GM15510 (cell line): Measurements from ENCODE around the gene HOXA5.

Experiments
- POLR2A ChIP-seq: IDR thresholded peaks from 3 replicates; pipeline ENCODE4 v1.6.1; 2011; ENCODE audit warnings: borderline replicate concordance; ENCODE audit not compliant: insufficient read length; ENCODE audit errors: extremely low read depth

HOXA5 gene

GRCh38 chr7:27121684-27122076 lies 21.8 kb downstream of the HOXA5 start:
- TF ChIP-seq POLR2A: no peak

DNA sequence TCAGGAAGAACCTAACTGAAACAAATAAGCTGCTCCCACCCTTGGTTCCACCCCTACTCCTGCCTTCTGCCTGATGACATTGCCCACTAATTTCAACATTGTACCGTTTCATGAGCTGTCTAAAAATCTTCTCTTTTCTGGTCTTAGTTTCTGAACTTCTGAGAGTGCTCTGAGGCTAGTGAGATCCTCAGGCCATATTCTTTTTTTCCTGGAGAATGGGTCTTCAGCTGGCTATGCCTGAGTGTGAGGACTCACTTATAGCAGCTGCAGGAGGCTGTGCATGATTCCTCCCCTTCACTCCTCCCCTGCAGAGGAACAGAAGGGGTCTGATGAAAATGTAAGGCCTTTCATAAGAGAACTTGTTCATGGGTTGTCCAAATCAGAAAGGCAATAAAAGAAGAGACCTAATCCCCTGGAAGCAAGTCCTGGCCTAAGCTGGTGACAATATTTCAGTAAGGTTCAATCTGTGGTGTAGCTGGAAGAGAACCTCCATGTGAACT lies 24.0 kb downstream of the HOXA5 start:
- no peak for TF ChIP-seq POLR2A

GRCh38 chr7:27118580-27118979 lies 24.9 kb downstream of the HOXA5 start:
- TF ChIP-seq POLR2A: no peak

GRCh38 chr7:27117887-27118491 lies 25.5 kb downstream of the HOXA5 start:
- no peak for TF ChIP-seq POLR2A

- TF ChIP-seq POLR2A: no peak
Observed at GRCh38 chr7:27116962-27117886, 26.3 kb downstream of the HOXA5 start.

GRCh38 chr7:27116031-27116961 lies 27.2 kb downstream of the HOXA5 start:
- TF ChIP-seq POLR2A: no peak

GRCh38 chr7:27115221-27116026 lies 28.1 kb downstream of the HOXA5 start:
- TF ChIP-seq POLR2A: no peak

GRCh38 chr7:27114881-27115220 lies 28.6 kb downstream of the HOXA5 start:
- no peak for TF ChIP-seq POLR2A

DNA sequence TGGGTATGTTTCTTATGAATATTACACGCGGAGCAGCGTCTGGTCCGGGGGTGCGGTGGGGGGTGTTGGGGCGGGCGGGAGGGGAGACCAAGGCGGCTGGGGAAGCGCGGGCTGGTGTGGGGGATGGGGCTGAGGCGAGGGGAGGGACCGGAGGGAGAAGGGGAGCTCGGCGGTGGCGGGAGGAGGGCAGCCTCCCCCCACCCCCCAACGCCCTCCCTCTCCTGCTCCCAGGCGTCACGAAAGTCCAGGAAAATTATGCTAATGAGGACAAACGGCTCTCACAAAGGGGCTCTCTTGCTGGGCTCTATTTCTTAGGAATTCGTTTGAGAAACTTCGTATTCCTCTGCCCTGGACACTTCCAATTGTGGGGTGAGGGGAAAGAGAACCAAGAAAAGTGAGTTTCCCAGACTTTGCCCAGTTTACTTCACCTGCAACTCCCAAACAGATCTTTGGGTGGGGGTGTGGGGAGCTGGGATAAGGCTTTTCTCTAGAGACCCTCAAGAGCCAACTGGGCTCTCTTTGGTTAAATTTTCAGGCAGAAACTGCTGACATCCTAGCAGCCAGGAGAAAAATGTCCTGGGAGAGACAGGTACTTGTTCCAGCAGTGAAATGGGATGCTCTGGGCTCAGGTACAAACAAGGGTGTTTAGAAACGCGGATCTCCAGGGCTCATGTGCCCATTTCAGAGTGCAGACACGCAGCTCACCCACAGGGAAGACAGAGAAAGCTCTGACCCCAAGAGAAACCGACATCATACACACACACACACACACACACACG lies 29.3 kb downstream of the HOXA5 start:
- TF ChIP-seq POLR2A: no peak

GRCh38 chr7:27112955-27113949 lies 30.2 kb downstream of the HOXA5 start:
- no peak for TF ChIP-seq POLR2A

GRCh38 chr7:27112361-27112760 lies 31.1 kb downstream of the HOXA5 start:
- TF ChIP-seq POLR2A: no peak

DNA sequence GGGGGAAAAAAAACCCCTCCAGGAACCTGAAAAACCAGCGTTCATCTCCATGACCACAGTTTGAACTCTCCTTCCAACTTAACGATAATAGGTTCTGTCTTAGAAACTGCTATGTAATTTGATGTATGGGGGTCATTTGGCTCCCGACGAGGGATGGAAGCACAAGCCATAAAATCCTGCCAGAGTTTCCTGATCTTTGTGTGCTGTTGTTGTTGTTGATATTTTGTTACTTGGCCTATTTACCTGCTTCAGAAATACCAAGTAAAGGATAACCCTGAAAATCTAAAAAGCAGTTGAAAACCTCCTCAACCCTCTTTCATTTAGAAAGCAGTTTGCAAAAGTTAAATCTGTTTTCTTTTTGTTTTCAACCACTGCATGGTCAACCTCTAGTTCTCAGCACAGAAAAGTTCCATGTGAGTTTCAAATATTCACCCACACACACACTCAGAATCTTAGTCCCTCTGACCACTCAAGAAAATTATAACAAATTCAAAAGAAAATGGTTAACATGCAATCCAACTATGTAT lies 31.7 kb downstream of the HOXA5 start:
- TF ChIP-seq POLR2A: no peak
